GM12892 (cell line): ENCODE results near the gene BCAS4.
"Not testable (repeated sequence)": the region's sequence is repeated elsewhere in the genome, so short reads cannot be mapped to it uniquely, and the experiment has no call there.

Experiments
- DNase-seq: peaks from one replicate; pipeline ENCODE4 v3.0.0; 2011; ENCODE audit not compliant: insufficient read length
- FAIRE-seq: peaks from 2 replicates; lab custom pipeline; 2011; peaks lifted over from hg19 to GRCh38; lab: Jason Lieb, UNC
- POLR2A ChIP-seq: IDR thresholded peaks from 2 replicates; pipeline ENCODE4 v1.6.1; 2011; ENCODE audit warnings: low read depth, low read length, control low read depth
- POLR2AphosphoS5 ChIP-seq: IDR thresholded peaks from 2 replicates; pipeline ENCODE4 v1.6.1; 2011; ENCODE audit warnings: low read depth, low read length, control low read depth
- TAF1 ChIP-seq: IDR thresholded peaks from 2 replicates; pipeline ENCODE4 v1.6.1; 2011; ENCODE audit warnings: low read depth, mild to moderate bottlenecking, control low read depth, low read length, borderline replicate concordance

Gene BCAS4

GRCh38 chr20:50794181-50794845 lies 548 bp upstream of the BCAS4 start:
- FAIRE-seq, result no peak
- TF ChIP-seq TAF1, result no peak
- no peak for TF ChIP-seq POLR2A
- TF ChIP-seq POLR2AphosphoS5, result no peak
- DNase-seq, result no peak

DNA sequence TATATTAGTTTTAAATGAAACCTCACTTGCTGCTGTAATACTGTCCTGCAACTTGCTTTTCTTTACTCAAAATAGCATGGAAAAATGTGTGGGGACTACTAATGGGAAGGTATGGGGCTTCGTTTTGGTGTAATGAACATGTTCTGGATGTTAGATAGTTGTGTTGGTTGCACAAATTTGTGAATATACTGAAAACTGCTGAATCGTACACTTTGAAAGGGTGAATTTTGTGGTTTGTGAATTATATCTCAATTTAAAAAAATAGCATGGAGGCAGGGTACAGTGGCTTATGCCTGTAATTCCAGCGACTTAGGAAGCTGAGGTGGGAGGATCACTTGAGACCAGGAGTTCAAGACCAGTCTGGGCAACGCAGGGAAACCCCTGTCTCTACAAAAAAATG lies 2.3 kb downstream of the BCAS4 start:
- TF ChIP-seq TAF1, result no peak
- no peak for TF ChIP-seq POLR2A
- TF ChIP-seq POLR2AphosphoS5, result no peak
- no peak for FAIRE-seq

GRCh38 chr20:50798650-50799049 lies 3.8 kb downstream of the BCAS4 start:
- peak; percentile 61 for FAIRE-seq
- no peak for DNase-seq
- TF ChIP-seq TAF1 (no peak), POLR2AphosphoS5 (no peak), POLR2A (no peak)

More for the DNA sequence above, 2.3 kb downstream of the BCAS4 start:
- no peak for DNase-seq

DNA sequence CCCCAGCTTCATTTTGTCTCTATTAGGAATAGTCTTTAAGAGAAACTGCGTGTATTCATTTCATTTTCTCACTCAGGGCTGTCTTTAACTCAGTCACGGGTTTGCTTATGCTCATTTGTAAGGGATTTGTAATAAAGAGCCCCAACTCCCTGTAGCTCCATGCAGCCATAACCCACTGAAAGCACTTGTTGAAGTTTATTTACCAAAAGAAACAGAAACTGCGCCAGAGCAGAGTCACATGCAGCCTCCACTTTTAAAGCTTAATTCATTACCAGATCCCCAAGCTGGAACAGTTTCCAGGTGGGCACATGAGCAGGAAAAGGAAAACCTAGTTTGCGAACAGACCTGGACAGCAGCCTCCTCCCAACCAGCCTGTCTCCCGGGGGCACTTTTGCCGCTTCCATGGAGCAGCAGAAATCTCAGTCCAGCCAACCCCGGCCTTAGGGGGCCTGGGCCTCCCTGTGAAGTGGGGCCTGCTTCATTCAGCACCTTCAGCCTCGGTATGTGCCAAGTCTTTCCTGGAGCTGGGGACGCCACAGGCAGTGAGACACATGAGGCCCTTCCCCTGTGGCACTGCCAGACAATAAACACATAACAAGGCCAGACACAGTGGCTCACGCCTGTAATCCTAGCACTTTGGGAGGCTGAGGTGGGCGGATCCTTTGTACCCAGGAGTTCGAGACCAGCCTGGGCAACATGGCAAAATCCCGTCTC lies 4.5 kb downstream of the BCAS4 start:
- TF ChIP-seq TAF1 (no peak), POLR2A (no peak), POLR2AphosphoS5 (no peak)
- peak; percentile 42 for FAIRE-seq
- DNase-seq, result no peak

- FAIRE-seq, result peak; percentile 70
- TF ChIP-seq TAF1, result no peak
- TF ChIP-seq POLR2AphosphoS5, result no peak
- no peak for TF ChIP-seq POLR2A
- no peak for DNase-seq
Observed at GRCh38 chr20:50799890-50800550, 5.2 kb downstream of the BCAS4 start.

DNA sequence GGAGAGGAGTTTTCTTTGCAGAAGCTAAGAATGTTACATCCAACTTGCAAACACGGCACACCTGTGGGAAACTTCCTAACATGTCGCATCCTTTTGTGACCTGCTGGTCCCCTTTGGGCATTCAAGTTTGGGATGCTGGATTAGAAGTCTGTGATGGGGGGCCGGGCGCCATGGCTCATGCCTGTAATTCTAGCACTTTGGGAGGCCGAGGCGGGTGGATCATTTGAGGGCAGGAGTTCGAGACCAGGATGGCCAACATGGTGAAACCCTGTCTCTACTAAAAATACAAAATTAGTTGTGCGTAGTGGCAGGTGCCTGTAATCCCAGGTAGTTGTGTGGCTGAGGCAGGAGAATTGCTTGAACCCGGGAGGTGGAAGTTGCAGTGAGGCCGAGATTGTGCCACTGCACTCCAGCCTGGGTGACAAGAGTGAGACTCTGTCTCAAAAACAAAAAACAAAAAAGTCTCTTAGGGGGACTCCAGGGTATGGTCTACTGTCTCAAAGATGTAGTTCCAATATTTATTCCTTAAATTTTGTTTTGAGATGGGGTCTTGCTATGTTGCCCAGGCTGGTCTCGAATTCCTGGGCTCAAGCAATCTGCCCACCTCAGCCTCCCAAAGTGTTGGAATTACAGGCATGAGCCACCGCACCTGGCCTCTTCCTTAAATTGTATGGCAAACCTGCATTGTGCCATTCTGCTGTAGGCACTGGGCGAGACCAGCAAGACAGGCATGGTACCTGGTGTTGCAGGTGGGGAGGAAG lies 6.3 kb downstream of the BCAS4 start:
- not testable (repeated sequence) for FAIRE-seq

DNA sequence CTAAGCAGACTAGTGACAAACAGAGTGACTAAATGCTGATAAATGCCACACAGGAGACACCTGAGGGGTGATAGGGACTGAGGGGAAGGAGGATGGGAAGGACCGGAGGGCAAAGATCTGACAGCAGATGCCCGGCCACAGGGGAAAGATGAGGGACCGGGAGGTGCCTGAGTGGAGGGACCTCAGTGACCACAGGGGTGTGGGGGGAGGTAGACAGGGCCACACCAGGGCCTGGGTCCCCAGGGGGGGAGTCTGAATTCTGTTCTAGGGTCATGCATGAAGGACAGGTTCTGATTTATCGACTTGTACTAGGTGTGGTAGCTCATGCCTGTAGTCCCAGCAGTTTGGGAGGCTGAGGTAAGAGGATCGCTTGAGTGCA lies 6.9 kb downstream of the BCAS4 start:
- no peak for FAIRE-seq

More for the DNA sequence above, 6.3 kb downstream of the BCAS4 start:
- DNase-seq, result not testable (repeated sequence)

GRCh38 chr20:50802289-50802688 lies 7.4 kb downstream of the BCAS4 start:
- FAIRE-seq (no peak), DNase-seq (no peak)
- TF ChIP-seq POLR2A, result no peak
- TF ChIP-seq POLR2AphosphoS5, result no peak
- no peak for TF ChIP-seq TAF1

More for the DNA sequence above, 6.9 kb downstream of the BCAS4 start:
- TF ChIP-seq POLR2A (no peak), TAF1 (no peak), POLR2AphosphoS5 (no peak)
- no peak for DNase-seq

DNA sequence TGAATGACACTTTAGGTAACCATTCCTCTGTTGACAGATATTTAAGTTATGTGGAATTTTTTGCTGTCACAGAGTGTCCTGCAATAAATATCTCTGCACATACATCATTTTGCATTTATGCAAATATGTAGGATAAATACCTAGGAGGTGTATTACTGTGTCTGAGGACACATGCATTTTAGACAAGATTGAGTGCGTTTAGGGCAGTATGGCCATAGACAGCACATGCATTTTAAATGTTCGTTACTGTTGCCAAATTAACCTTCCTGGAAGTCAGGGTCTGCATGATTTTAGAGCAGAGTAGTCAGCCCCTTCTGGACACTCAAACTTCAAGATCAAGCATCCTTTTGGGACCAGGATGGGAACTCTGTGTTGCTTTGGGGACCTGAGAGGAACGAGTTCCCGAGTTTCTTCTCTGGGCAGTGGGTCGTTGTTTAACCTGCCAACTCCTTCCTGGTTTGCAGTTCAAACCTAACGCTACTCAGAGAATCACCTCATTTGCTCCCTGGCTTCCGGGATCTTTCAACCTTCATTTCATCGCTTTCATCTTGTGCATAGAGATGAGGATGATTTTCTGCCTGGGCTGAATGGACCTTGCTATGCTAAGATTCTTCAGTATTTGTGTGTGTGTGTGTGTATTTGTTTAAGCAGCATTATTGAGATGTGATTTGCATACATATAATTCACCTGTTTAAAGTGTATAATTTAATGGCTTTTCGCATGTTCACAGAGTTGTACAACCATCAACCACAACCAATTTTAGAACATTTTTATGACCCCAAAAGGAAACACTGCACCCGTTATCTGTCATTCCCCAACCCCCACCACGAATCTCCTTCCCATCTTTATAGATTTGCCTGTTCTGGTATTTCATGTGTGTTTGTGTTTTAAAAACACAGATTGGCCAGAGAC lies 9.8 kb downstream of the BCAS4 start:
- DNase-seq (no peak), FAIRE-seq (peak; percentile 79)
- TF ChIP-seq TAF1 (no peak), POLR2AphosphoS5 (no peak), POLR2A (no peak)

DNA sequence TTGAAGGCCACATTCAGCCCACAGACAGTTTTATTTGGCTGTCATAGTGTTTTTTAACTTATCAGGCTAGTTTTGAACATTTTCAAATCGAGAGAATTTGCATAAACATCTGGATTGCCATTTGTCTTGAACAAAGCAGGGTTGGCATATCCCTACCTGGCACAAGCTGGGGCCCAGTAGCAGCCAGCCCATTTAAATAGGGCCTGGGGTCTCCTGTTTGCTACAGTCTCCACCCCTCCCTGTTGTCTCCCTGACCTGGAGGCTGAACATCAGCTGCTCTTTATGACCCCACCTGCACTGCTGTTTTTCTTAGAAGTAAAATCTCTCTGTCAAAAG lies 10.5 kb downstream of the BCAS4 start:
- FAIRE-seq (no peak), DNase-seq (no peak)
- TF ChIP-seq TAF1 (no peak), POLR2AphosphoS5 (no peak), POLR2A (no peak)

GRCh38 chr20:50806126-50806768 lies 11.4 kb downstream of the BCAS4 start:
- FAIRE-seq (no peak), DNase-seq (no peak)
- TF ChIP-seq POLR2AphosphoS5 (no peak), TAF1 (no peak), POLR2A (no peak)
